IMR-90 (cell line): ENCODE results near the gene TANGO2. TPM values are rescaled to one million over a fixed set of nuclear protein-coding genes. Genes with fewer than 3 reads are reported as not detected.

Source experiments
- ATAC-seq: fragments of 200-7000 bp; cut with Tn5 transposase; 2 replicates; pipeline ENCODE4 v1.9.1; 2020; ENCODE audit warnings: low read depth, mild to moderate bottlenecking, moderate library complexity
- BruUV-seq: library from RNA; stranded (reverse); fragments of 400-500 nt; replicated peaks from 2 replicates; lab custom pipeline; 2021; lab: Mats Ljungman, UMichigan
- CTCF ChIA-PET: fragments of 300-600 bp; formaldehyde crosslinking; extraction: SDS; loops from one replicate; lab custom pipeline; 2021; ENCODE audit warnings: antibody characterized with exemption; lab: Yijun Ruan, JAX
- POLR2A ChIA-PET: fragments of 300-600 bp; sonication (Branson Sonifier 250); formaldehyde crosslinking; loops from one replicate; lab custom pipeline; 2022; ENCODE audit warnings: antibody characterized with exemption; ENCODE audit not compliant: unreplicated experiment; lab: Charles Lee
- DNase-seq: peaks from one replicate; pipeline ENCODE4 v3.0.0; 2013
- H2AFZ ChIP-seq: replicated peaks from 2 replicates; pipeline ENCODE3; 2013; ENCODE audit warnings: low read length, mild to moderate bottlenecking; ENCODE audit not compliant: poor library complexity
- H2AK5ac ChIP-seq: 2 replicates; pipeline ENCODE4 v1.6.1; 2013; ENCODE audit warnings: low read depth, low read length, inconsistent platforms
- H2AK9ac ChIP-seq: replicated peaks from 2 replicates; pipeline ENCODE3; 2013; ENCODE audit warnings: mild to moderate bottlenecking, low read depth, low read length, moderate library complexity; ENCODE audit not compliant: poor library complexity
- H2BK120ac ChIP-seq: 2 replicates; pipeline ENCODE4 v1.6.1; 2013; ENCODE audit warnings: low read depth, low read length, inconsistent platforms
- H2BK15ac ChIP-seq: 3 replicates; pipeline ENCODE4 v1.6.1; 2013; ENCODE audit warnings: low read depth, low read length, inconsistent platforms
- H2BK20ac ChIP-seq: 2 replicates; pipeline ENCODE4 v1.6.1; 2013; ENCODE audit warnings: low read depth, mild to moderate bottlenecking, inconsistent platforms, low read length, moderate library complexity
- H2BK5ac ChIP-seq: 2 replicates; pipeline ENCODE4 v1.6.1; 2013; ENCODE audit warnings: mild to moderate bottlenecking, low read depth, low read length, inconsistent platforms; ENCODE audit not compliant: poor library complexity, severe bottlenecking
- H3K14ac ChIP-seq: replicated peaks from 2 replicates; pipeline ENCODE4 v1.6.1; 2013; ENCODE audit warnings: low read depth, low read length, inconsistent platforms
- H3K18ac ChIP-seq: 2 replicates; pipeline ENCODE4 v1.6.1; 2013; ENCODE audit warnings: low read depth, low read length, control low read depth
- H3K23ac ChIP-seq: 2 replicates; pipeline ENCODE4 v1.6.1; 2013; ENCODE audit warnings: low read depth, low read length, inconsistent platforms
- H3K27ac ChIP-seq: 2 replicates; pipeline ENCODE4 v1.5.1; 2013; ENCODE audit warnings: mild to moderate bottlenecking, control low read depth, low read length; ENCODE audit not compliant: insufficient read depth
- H3K27me3 ChIP-seq: 2 replicates; pipeline ENCODE4 v1.6.1; 2013; ENCODE audit warnings: low read length; ENCODE audit not compliant: control insufficient read depth, insufficient read depth
- H3K36me3 ChIP-seq: 2 replicates; pipeline ENCODE4 v1.6.1; 2013; ENCODE audit warnings: low read length, mixed read lengths; ENCODE audit not compliant: control insufficient read depth, insufficient read depth
- H3K4ac ChIP-seq: 2 replicates; pipeline ENCODE4 v1.6.1; 2013; ENCODE audit warnings: low read depth, low read length, inconsistent platforms
- H3K4me1 ChIP-seq: 2 replicates; pipeline ENCODE4 v1.6.1; 2013; ENCODE audit warnings: low read length, mixed read lengths; ENCODE audit not compliant: control insufficient read depth, insufficient read depth
- H3K4me2 ChIP-seq: 2 replicates; pipeline ENCODE4 v1.6.1; 2013; ENCODE audit warnings: low read depth, mild to moderate bottlenecking, control low read depth, low read length, moderate library complexity
- H3K4me3 ChIP-seq: 2 replicates; pipeline ENCODE4 v1.5.1; 2013; ENCODE audit warnings: low read depth, mild to moderate bottlenecking, control low read depth, low read length, moderate library complexity; ENCODE audit not compliant: insufficient read depth
- H3K56ac ChIP-seq: 2 replicates; pipeline ENCODE4 v1.6.1; 2013; ENCODE audit warnings: low read length, inconsistent platforms; ENCODE audit not compliant: insufficient read depth; ENCODE audit errors: extremely low read depth
- H3K79me1 ChIP-seq, 2 experiments: 2 replicates each; pipeline ENCODE4 v1.6.1; 2013; ENCODE audit warnings: low read length in 2 of 2, inconsistent platforms in 1 of 2, low read depth in 1 of 2
- H3K9ac ChIP-seq: 2 replicates; pipeline ENCODE4 v1.6.1; 2013; ENCODE audit warnings: low read depth, low read length, control low read depth
- H3K9me1 ChIP-seq: 2 replicates; pipeline ENCODE4 v1.6.1; 2013; ENCODE audit warnings: low read length, inconsistent platforms; ENCODE audit not compliant: insufficient read depth
- H3K9me3 ChIP-seq: 2 replicates; pipeline ENCODE4 v1.6.1; 2013; ENCODE audit warnings: low read length; ENCODE audit not compliant: control insufficient read depth, insufficient read depth
- H4K20me1 ChIP-seq: 2 replicates; pipeline ENCODE4 v1.6.1; 2013; ENCODE audit warnings: low read length, inconsistent platforms; ENCODE audit not compliant: insufficient read depth
- H4K5ac ChIP-seq: 2 replicates; pipeline ENCODE4 v1.6.1; 2013; ENCODE audit warnings: mild to moderate bottlenecking, low read depth, low read length, control low read depth
- H4K8ac ChIP-seq, 2 experiments: 2 replicates each; pipeline ENCODE4 v1.6.1; 2013; ENCODE audit warnings: low read depth in 2 of 2, low read length in 2 of 2, control low read depth in 1 of 2, inconsistent platforms in 1 of 2
- H4K91ac ChIP-seq: 2 replicates; pipeline ENCODE4 v1.6.1; 2013; ENCODE audit warnings: low read depth, low read length, inconsistent platforms; ENCODE audit not compliant: insufficient read depth
- BHLHE40 ChIP-seq: fragments of 150-350 bp; IDR thresholded peaks from 2 replicates; pipeline ENCODE4 v1.6.1; 2016; ENCODE audit warnings: mild to moderate bottlenecking, low read depth, low read length
- CHD1 ChIP-seq: IDR thresholded peaks from 2 replicates; pipeline ENCODE4 v1.6.1; 2012; ENCODE audit warnings: low read depth, low read length, improper control_type of control experiment
- FOS ChIP-seq: fragments of 150-350 bp; IDR thresholded peaks from 2 replicates; pipeline ENCODE4 v1.6.1; 2016; ENCODE audit warnings: low read depth, low read length
- RAD21 ChIP-seq: IDR thresholded peaks from 2 replicates; pipeline ENCODE4 v1.6.1; 2012; ENCODE audit warnings: low read length, improper control_type of control experiment
- RFX5 ChIP-seq: IDR thresholded peaks from 2 replicates; pipeline ENCODE4 v1.8.0; 2012; ENCODE audit warnings: low read depth, mild to moderate bottlenecking, low read length, moderate library complexity
- WGBS, 2 experiments: methylation state at CpG; one replicate each; pipeline versions ENCODE4 v1.1.5 to v1.1.7; 2013; ENCODE audit warnings: missing lambda C conversion rate in 2 of 2; ENCODE audit not compliant: insufficient read length in 1 of 2; ENCODE audit errors: extremely low coverage in 2 of 2; 5-methylcytosine and 5-hydroxymethylcytosine counted together
- dilution Hi-C: fragments of 300-500 bp; cut with HindIII; formaldehyde crosslinking; loops from one replicate; pipeline ENCODE4 v1.14.3; 2018; ENCODE audit warnings: low sequenced_read_pairs; ENCODE audit not compliant: unreplicated experiment
- in situ Hi-C: fragments of 300-500 bp; cut with MboI; formaldehyde crosslinking; loops from 3 replicates; pipeline ENCODE4 v1.14.3; 2019; ENCODE audit warnings: low sequenced_read_pairs, inconsistent platforms, mixed read lengths
- intact Hi-C: fragments of 100-400 bp; cut with micrococcal nuclease; formaldehyde crosslinking; loops from 2 replicates; pipeline ENCODE4 v1.10.0; 2022
- polyA plus RNA-seq, 3 experiments: library from polyadenylated mRNA; depleted of rRNA; stranded (reverse); fragments of >200 nt; gene quantifications; 2 replicates each; pipeline ENCODE4 v1.2.3, GENCODE V29; 2012; ENCODE audit warnings: low replicate concordance in 1 of 3
- total RNA-seq: library from RNA; depleted of rRNA; stranded (reverse); fragments of >200 nt; gene quantifications from 2 replicates; pipeline ENCODE4 v1.2.3, GENCODE V29; 2012

The TANGO2 gene
- total and polyA plus RNA-seq, 2 of the 4 experiments (the other 2 are of a cell fraction) = 45.1 to 75.1 TPM

- H4K8ac ChIP-seq = no peak overlapping the region
- DNase-seq = peak; percentile 55
- ChIA-PET POLR2A (no interaction called here), CTCF (no interaction called here)
- ATAC-seq = no peak
- peaks cover 33% of the 10 kb centered on the region for H3K36me3 ChIP-seq
- no peak overlapping the region for H2BK20ac ChIP-seq
- H3K27me3 ChIP-seq = no peaks in the 10 kb centered on the region
- H4K91ac ChIP-seq = no peak overlapping the region
- H3K4me1 ChIP-seq = no peaks in the 10 kb centered on the region
- no TSS peak for BruUV-seq
- H2BK15ac ChIP-seq = no peak overlapping the region
- dilution Hi-C loops (no loop called here), intact Hi-C loops (no loop called here), in situ Hi-C loops (no loop called here)
- no CpG with 5 or more reads among the region's 11 CpGs for WGBS, 2 experiments
- H2AK5ac ChIP-seq = no peak overlapping the region
- no peak overlapping the region for H3K18ac ChIP-seq
- H3K56ac ChIP-seq = no peak overlapping the region
- H2AFZ ChIP-seq = no peak overlapping the region
- H2BK120ac ChIP-seq = no peak overlapping the region
- no peak overlapping the region for H3K4ac ChIP-seq
- no peak overlapping the region for H4K5ac ChIP-seq
- no peak overlapping the region for H3K14ac ChIP-seq
- peaks cover 6% of the 10 kb centered on the region for H3K9me1 ChIP-seq
- H3K23ac ChIP-seq = no peak overlapping the region
- TF ChIP-seq RFX5 (no peak), RAD21 (no peak), CHD1 (no peak), BHLHE40 (peak; percentile 79), FOS (no peak)
- H3K27ac ChIP-seq = no peak overlapping the region
- H3K9me3 ChIP-seq = no peaks in the 10 kb centered on the region
- no peak overlapping the region for H3K9ac ChIP-seq
- H3K4me3 ChIP-seq = no peak overlapping the region
- H2BK5ac ChIP-seq = no peak overlapping the region
- no peak overlapping the region for H3K4me2 ChIP-seq
- peaks cover 5 to 8% of the 10 kb centered on the region in 2 experiments; a peak in 1 of 4 replicates for H3K79me1 ChIP-seq
- H4K20me1 ChIP-seq = no peaks in the 10 kb centered on the region; the same call in 1 of the 2 replicates
- peak overlapping the region; percentile 42 for H2AK9ac ChIP-seq
Measured at GRCh38 chr22:20062766-20063083, 41.8 kb downstream of the TANGO2 start.
